Left renal pelvis (tissue), 4 donors: ENCODE data around the gene FAM13A. TPM values are rescaled to one million over a fixed set of nuclear protein-coding genes. Genes with fewer than 3 reads are reported as not detected.
"Not testable (repeated sequence)": the region's sequence is repeated elsewhere in the genome, so short reads cannot be mapped to it uniquely, and the experiment has no call there.

Experiments used
- DNase-seq, 4 donors: peaks; one replicate each; pipeline ENCODE4 v3.0.0-alpha.2; 2013; ENCODE audit warnings: low read depth in 4 of 4, low spot score in 3 of 4
- polyA plus RNA-seq, 4 donors: library from polyadenylated mRNA; unstranded; fragments of 120-200 nt; gene quantifications; one replicate each; pipeline ENCODE4 v1.2.1, GENCODE V29; 2013; ENCODE audit not compliant: insufficient read length in 4 of 4

The FAM13A gene
- polyA plus RNA-seq, 4 donors = 31.1 to 38.6 (median 33.1) TPM

GRCh38 chr4:89044147-89044900, 12.7 kb downstream of the FAM13A start:
- DNase-seq = no peak

DNA sequence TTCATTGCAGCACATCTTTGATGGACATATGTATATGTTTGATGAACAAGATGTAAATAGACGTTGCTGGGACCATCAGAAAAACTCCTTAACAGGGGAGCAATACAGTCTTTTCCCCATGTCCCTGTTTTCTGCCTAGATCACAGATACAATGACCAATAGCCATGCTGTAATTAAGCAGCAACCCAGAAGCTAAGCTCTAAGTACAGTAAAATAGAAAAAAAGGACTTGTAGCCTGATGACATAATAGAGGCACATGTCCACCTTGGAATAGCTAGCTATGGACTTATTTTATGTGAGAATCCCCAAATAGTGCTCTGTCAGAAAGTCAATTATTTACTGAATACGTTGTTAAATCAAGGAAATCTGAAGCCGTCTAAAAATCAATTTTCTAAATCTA, 14.9 kb downstream of the FAM13A start:
- DNase-seq = no peak

DNA sequence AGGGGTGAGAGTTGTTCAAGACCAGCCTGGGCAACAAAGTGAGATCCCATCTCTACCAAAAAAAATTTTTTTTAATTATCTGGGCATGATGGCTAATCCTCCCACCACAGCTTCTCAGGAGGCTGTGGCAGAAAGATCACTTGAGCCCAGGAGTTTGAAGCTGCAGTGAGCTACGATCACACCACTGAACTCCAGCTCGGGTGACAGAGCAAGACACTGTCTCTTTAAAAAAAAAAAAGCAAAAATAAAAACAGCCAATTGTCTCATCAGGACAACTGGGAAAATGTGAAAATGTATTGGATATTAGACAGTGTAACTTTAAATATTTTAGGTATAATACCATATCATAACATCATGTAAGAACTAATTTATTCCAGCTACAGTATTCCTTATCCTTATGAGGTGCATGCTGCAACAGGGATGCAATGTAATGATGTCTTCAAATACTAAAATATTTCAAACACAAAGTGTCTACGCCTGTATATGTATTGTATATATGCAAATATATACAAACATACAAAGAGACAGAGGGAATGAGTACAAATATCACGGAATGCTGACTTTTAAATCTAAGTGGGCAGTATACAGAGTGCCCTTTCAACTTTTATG, 17.2 kb downstream of the FAM13A start:
- no peak for DNase-seq

GRCh38 chr4:89036535-89036934, 20.4 kb downstream of the FAM13A start:
- DNase-seq = no peak

GRCh38 chr4:89031272-89031671, 25.7 kb downstream of the FAM13A start:
- no peak for DNase-seq

DNA sequence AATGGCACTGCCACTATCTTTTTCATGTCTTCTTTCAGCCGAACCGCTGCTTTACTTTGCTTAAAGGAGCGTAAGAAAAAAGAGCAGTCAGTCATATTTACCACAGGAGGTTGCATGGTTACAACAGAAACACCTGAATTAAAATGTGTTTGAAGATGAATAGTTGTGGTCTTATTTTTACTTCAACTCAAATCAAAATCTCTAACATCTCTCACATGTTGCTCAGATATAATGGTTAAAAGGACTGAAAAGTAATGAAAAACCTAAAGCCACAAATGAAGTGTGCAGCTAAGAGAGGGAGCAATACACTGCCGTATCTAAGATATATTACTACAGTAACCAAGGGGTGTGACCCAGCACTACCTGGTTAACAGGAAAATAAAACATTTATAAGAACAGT, 27.4 kb downstream of the FAM13A start:
- no peak for DNase-seq

DNA sequence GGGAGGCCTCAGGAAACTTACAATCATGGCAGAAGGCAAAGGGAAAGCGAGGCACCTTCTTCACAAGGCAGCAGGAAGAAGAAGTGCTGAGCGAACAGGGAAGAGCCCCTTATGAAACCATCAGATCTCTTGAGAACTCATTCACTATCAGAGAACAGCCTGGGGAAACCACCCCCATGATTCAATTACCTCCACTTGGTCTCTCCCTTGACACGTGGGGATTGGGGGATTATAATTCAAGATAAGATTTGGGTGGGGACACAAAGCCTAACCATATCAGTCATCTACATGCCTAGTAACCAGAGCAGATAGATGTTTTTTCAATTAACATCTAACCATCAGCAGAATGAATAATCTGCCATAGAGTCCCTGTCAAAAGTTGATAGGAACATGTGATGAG, 30.4 kb downstream of the FAM13A start:
- DNase-seq = no peak

- peak in 3 of 4 donors; percentile 45 to 66 (median 48) for DNase-seq
Observed at GRCh38 chr4:89024051-89024675, 32.8 kb downstream of the FAM13A start.

DNA sequence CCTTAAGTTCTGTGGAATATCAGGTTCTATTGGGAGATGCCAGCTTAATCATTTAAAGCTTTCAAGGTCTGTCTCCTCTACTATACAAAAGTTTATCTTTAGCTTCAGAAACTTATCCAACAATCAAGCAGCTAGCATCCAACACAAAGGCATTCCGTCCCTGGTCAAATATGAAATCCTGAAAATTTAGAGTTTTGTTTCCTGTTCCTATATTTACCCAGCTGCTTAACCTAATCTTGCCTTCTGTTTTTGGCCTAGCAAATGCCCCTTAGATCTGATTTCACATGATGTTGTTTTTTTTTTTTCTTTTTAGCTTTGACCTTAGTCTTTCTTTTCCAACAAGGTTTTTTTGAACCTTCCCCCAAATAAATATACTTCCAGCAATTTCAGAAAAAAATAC, 33.8 kb downstream of the FAM13A start:
- no peak for DNase-seq

GRCh38 chr4:89022426-89023128, 34.4 kb downstream of the FAM13A start:
- DNase-seq = no peak

DNA sequence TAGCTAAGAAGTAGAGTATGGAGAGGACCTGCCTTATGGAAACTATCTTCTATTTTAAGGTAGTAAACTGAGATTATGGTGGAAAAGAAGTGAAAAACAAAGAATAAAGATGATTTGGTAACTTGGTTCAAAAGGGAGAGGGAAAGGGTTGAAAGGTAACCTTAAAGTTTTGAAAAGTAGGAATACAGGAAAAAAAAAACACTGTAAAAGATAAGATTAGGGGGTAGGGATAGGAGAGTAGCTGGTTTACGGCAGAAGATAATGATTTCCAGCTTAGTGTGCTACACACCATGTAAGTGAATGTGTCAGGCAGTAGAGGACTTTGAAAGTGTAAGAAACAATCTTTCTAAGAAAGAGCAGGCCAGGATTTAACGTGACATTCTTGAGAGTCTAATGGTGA, 35.3 kb downstream of the FAM13A start:
- DNase-seq = no peak

GRCh38 chr4:89021062-89021461, 35.9 kb downstream of the FAM13A start:
- DNase-seq = no peak

DNA sequence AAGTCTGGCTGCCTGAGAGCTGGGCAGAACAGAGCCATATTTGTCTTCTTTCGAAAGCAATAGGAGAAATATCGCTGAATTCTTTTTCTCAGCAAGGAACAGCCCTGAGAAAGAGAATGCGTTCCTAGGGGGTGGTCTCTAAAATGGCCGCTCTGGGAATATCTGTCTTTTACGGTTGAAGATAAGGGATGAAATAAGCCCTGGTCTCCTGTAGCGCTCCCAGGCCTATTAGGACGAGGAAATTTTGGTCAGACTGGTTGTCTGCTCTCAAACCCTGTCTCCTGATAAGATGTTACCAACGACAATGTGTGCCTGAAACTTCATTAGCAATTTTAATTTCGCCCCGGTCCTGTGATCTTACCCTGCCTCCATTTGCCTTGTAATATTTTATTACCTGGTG, 42.1 kb downstream of the FAM13A start:
- not testable (repeated sequence) for DNase-seq

DNA sequence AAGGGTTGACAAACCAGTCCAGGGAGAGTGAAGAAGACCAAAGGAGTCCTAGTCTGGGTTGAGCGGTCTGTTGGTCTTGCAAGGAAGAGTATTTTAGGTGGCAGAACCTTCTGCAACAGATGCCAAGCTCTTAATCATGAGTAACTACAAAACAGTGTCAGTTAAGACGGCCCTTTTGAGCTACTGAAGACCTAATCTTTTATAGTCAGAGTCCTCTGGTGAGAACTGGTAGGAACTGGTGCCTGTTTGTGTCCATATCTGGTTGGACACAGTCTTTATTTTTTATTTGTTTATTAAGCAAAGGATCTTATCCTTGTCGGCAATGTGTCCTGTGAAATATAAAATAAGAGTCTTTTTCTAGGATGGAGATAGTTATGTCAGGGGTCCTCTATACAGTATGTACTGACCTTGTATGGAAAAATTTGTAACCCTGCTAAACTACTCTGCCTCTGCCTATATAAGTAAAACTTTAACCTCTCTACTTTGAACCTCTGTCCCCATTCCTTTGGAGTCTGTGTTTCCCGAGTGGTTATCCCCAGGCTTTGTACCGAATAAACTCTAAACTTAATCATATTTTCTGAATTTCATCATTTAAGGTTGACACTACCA, 47.1 kb downstream of the FAM13A start:
- DNase-seq = no peak

- DNase-seq = no peak
Observed at GRCh38 chr4:89009115-89009514, 47.9 kb downstream of the FAM13A start.

DNA sequence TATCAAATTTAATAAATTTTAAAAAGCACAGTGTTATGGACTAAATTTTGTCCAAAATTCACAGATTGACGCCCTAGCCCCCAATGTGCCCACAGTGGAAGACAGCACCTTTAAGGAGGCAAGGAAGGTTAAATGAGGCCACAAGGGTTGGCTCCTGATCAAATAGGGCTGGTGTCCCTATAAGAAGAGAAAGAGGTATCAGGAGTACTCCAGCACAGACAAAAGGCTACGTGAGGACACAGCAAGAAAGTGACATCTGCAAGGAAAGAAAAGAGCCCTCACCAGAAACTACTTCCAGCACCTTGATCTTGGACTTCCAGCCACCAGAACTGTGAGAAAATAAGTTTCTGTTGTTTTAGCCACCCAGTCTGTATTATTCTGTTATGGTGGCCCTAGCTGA, 48.8 kb downstream of the FAM13A start:
- no peak for DNase-seq

- no peak for DNase-seq
Observed at GRCh38 chr4:89007338-89007939, 49.5 kb downstream of the FAM13A start.

- DNase-seq = no peak
Observed at GRCh38 chr4:89006307-89006706, 50.7 kb downstream of the FAM13A start.

GRCh38 chr4:89005066-89005465, 51.9 kb downstream of the FAM13A start:
- not testable (repeated sequence) for DNase-seq

GRCh38 chr4:89001647-89002445, 55.1 kb downstream of the FAM13A start:
- no peak for DNase-seq
